GM19099 (cell line): ENCODE results near the gene HGF.

ENCODE experiments used
- POLR2A ChIP-seq: IDR thresholded peaks from 3 replicates; pipeline ENCODE4 v1.6.1; 2011; ENCODE audit warnings: low read depth; ENCODE audit not compliant: insufficient read length; ENCODE audit errors: extremely low read depth

The HGF gene

DNA sequence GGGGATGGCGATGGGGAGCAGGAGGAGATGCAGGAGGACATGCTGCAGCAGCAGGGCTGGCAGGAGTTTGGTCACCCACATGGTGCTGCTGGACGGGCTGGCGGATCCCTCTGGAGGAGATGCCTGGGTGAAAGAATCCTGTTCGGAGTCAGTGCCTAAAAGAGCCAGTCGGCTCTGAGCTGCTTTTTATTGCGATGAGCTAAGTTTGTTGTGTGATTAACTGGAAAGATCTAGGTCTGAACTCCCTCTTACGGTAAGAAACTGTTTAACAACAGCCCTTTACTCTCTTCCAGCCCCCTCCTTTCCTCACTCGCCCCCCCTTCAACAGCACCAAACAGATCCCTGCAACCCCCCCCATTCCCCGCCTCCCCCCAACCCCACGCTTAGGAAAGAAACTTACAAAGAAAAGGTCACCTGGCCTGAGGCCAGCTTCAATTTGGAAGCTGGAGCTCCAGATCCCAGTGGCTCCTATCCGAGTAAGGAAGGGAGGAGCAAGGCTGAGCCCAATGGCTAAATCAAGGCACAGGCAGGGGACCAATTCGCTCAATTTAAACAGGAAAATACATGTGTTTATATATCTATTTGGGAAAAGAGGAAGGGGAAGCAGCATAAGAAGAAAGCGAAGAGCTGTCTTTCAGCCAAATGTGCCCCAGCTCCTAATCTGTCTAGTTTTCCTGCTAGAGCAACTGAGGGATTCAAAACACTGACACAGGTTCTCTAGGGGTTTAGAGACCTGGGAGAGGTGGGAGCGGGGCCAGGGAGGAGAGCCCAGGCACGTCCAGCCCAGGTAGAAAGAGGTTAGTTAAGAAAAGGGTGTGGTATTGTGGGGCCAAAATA lies at the start of gene HGF:
TSS of gene HGF (minus strand) at position 157 of the 837 bp plus-strand sequence. CDS start at position 81, 76 bp downstream.
- TF ChIP-seq POLR2A, result no peak

DNA sequence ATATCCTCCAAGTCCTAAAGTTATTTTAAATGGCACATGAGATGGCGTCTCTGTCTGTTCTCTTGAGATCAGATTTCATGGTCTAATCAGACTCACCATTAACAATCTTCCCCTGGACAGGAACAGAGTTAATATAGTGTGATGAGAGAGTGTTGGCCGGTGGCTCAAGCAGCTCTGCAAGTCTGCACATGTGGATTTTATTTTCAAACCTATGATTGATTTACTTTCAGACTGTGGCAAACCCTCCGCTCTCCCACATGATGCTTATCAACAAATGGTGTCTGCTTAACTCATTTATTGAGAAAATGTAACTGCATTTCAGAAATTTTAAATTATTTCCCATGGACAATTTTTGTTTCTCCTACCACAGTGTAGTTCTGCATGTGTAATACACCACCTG lies 46.5 kb upstream of the HGF start:
- no peak for TF ChIP-seq POLR2A

DNA sequence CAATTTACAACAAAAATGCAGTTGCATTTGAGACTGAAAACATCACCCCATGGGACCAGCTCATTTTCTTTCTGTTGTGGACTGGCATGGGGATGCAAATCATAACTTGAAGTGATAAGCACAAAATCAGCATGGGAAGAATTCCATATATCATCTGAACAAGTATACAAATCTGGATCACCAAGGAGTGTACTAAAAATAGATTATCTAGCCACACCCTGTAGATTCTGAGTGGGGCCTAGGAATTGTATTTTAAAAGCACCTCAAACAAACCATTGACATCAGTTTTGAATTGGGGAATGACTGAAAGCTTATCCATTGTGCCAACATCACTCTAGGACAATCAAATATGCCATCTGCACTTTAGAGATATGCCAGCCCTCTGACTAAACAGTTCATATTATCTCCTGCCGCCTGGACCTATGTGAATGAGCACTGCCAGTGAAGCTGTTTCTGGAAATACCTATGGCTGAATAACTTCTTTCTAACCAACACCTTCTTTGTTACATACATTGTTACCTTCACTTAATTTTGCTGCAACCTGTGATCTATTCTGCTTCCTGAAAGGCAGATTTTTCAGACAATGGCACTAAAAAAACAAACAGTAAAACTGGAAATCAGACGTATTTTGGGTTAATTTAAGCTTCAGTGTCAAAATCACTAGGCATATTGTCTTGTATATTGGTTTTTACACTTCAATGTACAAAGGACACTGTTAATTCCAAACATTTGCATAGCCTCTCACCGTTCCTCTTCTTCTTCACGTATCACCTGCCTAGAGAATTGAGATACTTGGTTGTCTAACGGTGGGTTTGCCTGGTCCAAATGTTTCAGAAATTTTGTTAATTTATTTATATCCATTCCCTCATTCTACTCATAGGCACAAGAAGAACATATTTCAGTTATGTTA lies 42.4 kb upstream of the HGF start:
- no peak for TF ChIP-seq POLR2A

DNA sequence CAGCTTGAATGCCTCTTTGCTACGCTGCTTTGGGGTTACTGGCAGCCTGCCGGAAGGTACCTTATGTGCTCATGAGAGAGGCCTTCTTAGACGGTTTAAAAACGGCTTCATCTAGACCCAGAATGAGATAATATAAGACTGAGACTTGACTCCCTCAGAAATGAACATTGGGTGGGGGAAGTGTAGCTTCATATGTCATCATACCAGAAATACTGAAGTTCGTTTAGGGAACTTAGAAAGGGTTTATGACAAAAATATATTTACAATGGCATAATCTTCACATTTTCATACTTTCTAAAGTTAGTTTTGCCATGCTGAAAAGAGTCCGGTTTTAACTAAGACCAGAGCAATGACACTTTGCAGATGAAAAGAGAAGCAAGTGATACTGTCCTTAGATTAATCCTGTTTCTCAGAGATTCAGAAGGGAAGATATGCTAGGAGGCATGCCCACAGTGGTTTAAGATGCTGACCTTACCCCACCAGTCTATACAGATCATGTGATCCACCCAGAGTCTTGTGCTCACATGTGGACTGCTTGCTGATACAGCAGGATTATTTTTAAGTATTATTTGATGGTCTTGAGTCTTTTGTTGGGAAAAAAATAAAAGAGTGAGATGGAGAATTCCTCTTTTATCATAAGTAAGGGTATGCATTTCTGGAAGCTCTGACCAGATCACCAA lies 40.8 kb upstream of the HGF start:
- TF ChIP-seq POLR2A, result no peak

DNA sequence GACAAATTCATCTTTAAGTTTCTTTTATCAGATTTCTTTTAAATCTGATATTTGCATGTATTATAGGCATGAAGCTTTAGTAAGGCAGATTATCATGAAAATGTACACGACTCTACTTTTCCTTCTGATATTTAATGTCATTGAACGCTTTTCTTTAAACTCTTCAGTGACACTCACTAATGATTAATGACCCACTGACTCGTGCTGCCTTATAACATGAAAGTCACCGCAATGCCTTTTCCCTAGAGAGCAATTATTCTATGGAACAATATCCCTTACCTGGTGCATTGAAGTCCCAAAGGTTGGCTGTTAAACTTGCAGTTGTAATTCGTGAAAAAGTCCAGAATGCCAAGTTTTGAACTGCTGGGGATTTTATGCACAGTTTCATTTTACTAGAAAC lies 33.4 kb upstream of the HGF start:
- TF ChIP-seq POLR2A, result no peak

DNA sequence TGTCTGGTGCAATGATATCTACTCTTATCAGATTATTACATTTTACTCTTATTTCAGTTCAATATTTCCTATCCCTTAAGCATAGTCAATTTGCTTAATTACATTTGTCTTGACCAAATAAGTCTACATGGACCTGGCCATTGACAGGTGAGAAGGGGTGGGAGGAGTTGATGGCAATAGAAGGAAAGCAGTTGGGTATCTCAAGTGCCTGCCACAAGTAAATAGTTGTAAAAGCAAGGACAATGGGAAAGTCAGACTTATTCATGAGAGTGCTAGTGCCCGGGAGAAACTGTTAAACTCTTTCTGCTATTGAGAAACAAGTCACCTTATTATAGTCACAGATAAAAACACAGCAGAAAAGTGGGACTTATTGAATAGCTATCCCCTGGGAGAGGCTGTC lies 32.4 kb upstream of the HGF start:
- TF ChIP-seq POLR2A, result no peak

DNA sequence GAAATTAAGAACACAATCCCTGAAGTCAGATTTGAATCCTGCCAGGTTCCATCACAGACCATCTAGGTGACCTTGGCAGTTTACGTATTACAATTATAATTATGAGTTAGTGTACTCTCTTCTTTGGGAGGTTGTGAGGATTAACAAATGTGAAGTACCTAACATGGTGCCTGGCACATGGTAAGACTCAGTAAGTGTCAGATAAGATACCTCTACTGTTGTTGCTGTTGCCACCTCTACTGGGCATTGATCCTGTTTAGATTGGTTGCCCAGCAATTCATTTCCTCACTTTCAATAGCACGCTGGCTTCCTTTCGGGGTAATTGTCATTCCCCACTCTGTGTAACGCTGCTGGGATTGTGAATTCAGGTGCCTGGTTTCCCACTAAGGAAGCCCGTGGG lies 31.7 kb upstream of the HGF start:
- no peak for TF ChIP-seq POLR2A

DNA sequence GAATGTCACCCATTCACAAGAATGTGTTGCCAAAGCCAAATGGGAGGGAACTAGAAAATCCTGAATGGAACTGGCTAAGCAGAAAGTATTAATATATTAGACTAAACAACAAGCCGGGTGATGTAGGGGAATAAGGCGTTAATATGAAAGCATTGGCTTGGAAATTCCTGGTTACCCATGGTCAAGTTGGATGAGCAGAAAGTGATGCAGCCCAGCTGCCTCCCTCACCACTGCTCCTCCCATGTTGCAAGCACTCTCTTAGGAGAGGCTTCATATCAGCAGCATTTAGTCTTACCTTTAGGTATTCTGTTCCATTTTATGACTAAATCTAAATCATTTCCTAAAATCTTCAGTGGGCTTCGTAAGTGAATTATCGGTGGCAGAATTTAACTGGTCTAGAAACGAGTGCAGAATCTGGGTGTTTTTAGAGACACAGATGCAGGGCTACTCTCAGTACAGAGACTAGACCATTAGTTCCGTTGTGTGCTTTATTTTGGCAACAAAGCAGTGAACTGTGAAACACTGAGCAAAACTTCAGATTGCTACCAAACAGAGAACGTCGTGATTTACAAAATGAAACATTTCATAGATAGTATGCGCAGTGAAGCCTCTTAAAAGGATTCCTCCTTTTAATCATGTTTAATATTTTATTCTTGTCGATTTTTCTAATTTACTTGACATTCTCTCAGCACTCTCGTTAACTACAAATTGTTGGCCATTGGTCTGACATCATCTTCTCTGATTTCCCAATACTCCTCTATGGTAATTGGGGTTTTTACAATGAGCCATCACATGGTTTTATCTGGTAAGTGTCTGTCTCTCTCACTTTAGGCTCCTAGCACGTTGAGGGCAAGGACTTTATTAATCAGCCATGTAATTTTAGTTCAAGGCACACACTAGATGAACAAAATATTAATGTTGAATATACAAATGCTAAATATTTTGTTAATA lies 22.0 kb upstream of the HGF start:
- no peak for TF ChIP-seq POLR2A

DNA sequence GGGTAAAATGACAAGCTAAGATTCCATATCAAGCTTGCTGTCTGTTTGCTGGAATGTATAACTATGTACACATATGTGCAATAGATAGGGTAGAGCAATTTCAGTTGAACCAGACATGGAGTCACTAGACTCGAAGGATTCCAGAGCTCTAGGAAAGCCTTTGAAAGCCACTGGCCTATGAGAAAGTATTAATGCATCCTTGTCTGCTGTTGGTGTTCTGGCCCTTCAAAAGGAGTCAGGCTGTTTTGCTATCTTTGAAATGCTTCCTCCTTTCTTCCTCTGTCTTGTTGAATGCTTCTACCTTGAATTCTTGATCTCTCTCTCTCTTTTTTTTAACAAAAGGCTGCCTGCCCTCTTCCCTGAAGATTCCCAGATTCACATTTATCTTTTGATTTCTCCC lies 20.8 kb upstream of the HGF start:
- no peak for TF ChIP-seq POLR2A

DNA sequence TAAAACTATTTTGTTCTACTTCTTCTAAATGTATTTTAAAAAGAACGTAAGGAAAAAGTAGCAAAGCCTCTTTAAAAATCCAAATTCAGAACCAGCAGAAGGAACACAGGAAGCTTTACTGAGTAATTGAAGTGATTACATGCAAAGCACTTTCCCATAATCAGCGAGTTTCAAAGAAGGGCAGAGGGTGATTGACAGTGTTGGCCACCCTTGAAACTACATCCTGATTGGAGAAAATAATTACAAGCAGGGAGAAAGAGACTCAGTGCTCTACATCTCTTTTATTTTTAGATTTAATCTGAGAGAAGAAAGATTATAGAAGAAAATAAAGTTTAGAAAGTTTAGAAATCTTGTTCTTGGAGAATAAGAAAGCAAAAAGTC lies 20.3 kb upstream of the HGF start:
- TF ChIP-seq POLR2A, result no peak

DNA sequence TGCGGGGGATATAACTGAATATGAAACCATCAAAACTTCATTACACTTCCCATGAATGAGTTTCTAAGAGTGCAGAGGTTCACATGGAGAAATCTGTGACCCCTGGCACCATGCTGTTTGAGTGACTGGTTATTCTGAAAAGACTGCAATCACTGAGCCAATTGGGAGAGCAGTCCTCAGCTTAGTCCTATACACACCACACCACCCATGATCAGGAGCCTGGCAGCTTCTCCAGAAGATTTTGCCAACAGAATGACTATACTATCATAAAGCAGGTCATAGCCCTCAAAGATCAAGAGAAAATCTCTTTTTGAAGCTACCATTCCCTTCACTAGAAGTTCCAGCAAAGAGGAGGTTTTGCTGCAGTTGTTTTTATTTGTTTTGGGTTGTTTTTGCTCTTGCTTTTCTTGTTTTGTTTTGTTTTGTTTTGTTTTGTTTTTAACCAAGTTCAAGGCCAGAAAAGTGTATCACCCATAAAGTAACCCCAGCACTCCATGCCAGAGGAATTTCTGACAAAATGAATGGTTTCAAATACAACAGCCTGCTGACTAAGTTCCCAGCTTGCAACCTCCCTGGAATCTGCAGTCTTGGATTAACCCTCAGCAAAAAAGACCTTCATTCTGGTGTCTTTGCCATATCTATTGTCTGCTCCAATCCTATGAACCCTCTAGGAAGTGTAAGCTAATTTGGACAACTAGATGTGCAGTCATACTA lies 19.7 kb upstream of the HGF start:
- no peak for TF ChIP-seq POLR2A

DNA sequence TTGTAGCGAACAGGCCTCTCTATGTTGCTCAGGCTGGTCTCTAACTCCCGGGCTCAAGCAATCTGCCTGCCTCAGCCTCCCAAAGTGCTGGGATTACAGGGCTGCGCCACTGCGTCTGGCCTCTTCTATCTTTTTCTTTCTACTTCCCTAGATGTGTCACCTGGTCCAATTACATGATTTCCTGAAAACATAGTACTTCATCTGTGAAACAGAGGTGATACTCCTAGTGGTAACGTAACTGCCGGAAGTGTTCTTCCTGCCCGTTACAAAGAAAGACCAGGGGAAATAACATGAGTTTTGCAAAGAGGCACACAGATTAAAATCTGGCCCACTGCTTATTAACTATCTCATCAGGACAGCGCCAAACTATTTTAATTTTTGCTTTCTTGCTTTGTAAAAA lies 18.4 kb upstream of the HGF start:
- TF ChIP-seq POLR2A, result no peak

DNA sequence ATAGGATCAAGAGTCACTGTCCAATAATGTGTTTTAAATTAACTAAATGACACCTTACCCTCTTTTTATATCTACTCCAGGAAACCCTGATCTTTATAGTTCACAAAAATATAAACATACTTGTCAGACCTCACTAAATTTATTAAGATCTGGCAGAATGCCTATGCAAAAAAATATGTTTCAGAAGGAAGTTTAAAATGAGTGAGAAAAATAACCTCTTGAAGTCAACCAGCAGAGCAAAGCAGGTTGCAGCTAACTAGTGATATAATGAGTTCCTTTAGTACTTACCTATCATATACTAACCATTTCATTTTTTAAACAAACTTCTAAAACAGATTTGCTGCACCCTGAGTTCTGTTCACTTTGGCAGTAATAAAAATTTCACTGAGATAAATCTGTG lies 14.0 kb upstream of the HGF start:
- no peak for TF ChIP-seq POLR2A

DNA sequence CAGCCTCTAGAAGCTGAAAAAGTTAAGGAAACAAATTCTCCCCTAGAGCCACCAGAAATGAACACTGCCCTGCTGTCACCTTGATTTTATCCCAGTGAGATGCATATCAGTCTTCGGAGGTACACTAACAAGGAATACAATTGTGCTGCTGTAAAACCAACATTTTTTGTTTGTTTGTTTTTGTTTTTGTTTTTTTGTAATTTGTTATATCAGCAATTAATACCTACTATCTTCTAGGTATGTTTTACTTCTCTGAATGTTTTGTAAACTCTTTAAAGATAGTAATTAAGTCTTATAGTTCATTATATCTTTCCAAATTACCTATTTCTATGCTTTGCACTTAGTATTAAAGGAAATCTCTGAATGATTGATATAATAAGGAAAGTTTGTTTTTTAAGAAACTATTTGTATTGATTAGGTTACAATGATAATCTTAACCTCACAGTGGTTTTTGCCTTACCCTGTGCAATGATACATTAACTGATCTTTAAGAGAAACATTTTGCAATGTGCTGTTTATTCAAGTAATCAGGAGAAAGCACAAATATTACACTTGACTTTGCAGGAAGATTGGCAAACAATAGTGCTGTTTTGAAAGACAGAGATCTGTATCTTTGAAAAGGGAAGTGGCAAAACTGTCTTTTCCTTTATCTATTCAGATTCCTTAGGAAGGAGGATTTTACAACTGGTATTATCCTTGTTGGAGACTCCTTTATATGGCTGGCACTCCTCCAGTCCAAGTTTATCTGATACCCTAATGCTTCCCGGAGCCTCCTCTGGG lies 11.3 kb upstream of the HGF start:
- no peak for TF ChIP-seq POLR2A

DNA sequence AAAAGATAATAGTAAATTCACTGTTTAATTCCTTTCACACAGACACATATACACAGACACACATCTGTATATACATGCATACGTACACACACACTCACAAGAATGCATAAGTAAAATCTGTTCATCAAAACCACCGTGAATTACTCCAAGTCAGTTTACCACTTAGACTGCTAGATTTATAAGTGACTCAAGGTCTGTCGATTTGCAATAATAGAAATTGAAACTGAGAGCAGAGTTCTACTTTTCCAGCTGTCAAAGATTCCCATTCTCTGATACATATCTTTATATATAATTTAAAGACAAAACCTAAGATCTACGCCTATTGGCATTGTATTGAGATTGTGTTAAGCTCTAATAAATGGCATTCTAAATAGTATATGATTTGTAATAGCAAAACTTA lies 9.9 kb upstream of the HGF start:
- TF ChIP-seq POLR2A, result no peak
